Heart left ventricle (tissue), 13 donors: ENCODE results near the gene CHRNB4.

Experiments
- POLR2A ChIP-seq, 2 donors: fragments of 450-650 bp; IDR thresholded peaks; one replicate each; pipeline ENCODE4 v1.6.1; 2017; ENCODE audit warnings: antibody characterized with exemption in 2 of 2, mild to moderate bottlenecking in 2 of 2, moderate library complexity in 2 of 2
- TF ChIP-seq, protein P1 (sequence below), 12 donors: fragments of 200-600 bp; sonication (generic) in 4 of 12; IDR thresholded peaks; one replicate each; pipeline versions ENCODE4 v1.5.0 to v1.8.0; 2018 to 2022; ENCODE audit warnings: antibody characterized with exemption in 12 of 12, mild to moderate bottlenecking in 5 of 12
- donor health status: ischemic (EF 13 %, LVEDD 7.1; RV severe dilation, severe dysfunction).
- donor health status: DM: no; HTN: yes; CAD: no.
- donor health status: DM: no; HTN: no; CAD: no.
- donor health status: ischemic (EF 25% LVEDD 6.9; RV normal size, moderate dysfunction).
- donor health status: ischemic (EF 25% LVEDD 5.7; RV mildly dilated, moderate dysfunction).
- donor health status: ischemic (EF 35%, LVEDD 5.7; RV mildly dilated, moderate dysfunction).
- donor health status: nonischemic (EF 11% LVEDD 7.7; RV severe dilation, severe dysfunction).
- donor health status: DM: yes; HTN: yes; CAD: no.
- donor health status: PGD.
- donor health status: ischemic (EF 29% LVEDD 5.4; RV normal size, mild dysfunction).
- donor health status: nonischemic (EF 23%, LVEDD 6.1; RV moderate dilation, normal function).

- TF ChIP-seq, protein P1, sequence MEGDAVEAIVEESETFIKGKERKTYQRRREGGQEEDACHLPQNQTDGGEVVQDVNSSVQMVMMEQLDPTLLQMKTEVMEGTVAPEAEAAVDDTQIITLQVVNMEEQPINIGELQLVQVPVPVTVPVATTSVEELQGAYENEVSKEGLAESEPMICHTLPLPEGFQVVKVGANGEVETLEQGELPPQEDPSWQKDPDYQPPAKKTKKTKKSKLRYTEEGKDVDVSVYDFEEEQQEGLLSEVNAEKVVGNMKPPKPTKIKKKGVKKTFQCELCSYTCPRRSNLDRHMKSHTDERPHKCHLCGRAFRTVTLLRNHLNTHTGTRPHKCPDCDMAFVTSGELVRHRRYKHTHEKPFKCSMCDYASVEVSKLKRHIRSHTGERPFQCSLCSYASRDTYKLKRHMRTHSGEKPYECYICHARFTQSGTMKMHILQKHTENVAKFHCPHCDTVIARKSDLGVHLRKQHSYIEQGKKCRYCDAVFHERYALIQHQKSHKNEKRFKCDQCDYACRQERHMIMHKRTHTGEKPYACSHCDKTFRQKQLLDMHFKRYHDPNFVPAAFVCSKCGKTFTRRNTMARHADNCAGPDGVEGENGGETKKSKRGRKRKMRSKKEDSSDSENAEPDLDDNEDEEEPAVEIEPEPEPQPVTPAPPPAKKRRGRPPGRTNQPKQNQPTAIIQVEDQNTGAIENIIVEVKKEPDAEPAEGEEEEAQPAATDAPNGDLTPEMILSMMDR (IDR thresholded peaks at IDR 0.05): no peak
- no peak for TF ChIP-seq POLR2A (IDR thresholded peaks at IDR 0.05)
Measured at GRCh38 chr15:78619022-78619950, 21.7 kb downstream of the CHRNB4 start.
